Stimulated activated effector memory CD8-positive, alpha-beta T cell treated with anti-CD3 and anti-CD28 coated beads, Interleukin-12 subunit alpha, Interleukin-12 subunit beta, amount 100 ng/mL, for 72 hours (primary cell): Measurements from ENCODE around the gene MRAP2.
A peak's percentile ranks its signal among the peaks of the same experiment; 100 is the strongest.

Experiments used
- ATAC-seq: fragments of 150-1000 bp; cut with Tn5 transposase; 2 replicates; pipeline ENCODE4 v1.10.0; 2021
- DNase-seq, 2 donors: peaks; one replicate each; pipeline ENCODE4 v3.0.0; 2021 to 2022; ENCODE audit warnings: low spot score in 2 of 2
- H3K27ac Mint-ChIP-seq: one replicate; pipeline ENCODE4 v1.8.0; 2022; ENCODE audit warnings: mild to moderate bottlenecking, mixed read lengths
- H3K36me3 Mint-ChIP-seq: one replicate; pipeline ENCODE4 v1.8.0; 2022; ENCODE audit warnings: mild to moderate bottlenecking, mixed read lengths
- H3K4me1 Mint-ChIP-seq: one replicate; pipeline ENCODE4 v1.8.0; 2022; ENCODE audit warnings: mixed read lengths
- H3K4me3 Mint-ChIP-seq: one replicate; pipeline ENCODE4 v1.8.0; 2022; ENCODE audit warnings: mild to moderate bottlenecking, mixed read lengths
- H3K9me3 Mint-ChIP-seq: one replicate; pipeline ENCODE4 v1.8.0; 2022; ENCODE audit warnings: mixed read lengths

MRAP2 gene

GRCh38 chr6:84033523-84034451 lies at the start of gene MRAP2:
Gene MRAP2 (plus strand): TSS chr6:84033772. CDS start chr6:84055319, 21,547 bp downstream.
- no peaks in the 10 kb centered on the region for H3K36me3 Mint-ChIP-seq
- no peak within 1 kb of the TSS for H3K27ac Mint-ChIP-seq
- no peak for DNase-seq
- H3K4me3 Mint-ChIP-seq, result no peak within 1 kb of the TSS
- no peaks in the 10 kb centered on the region for H3K9me3 Mint-ChIP-seq
- ATAC-seq, result peak; percentile 29
- H3K4me1 Mint-ChIP-seq, result no peaks in the 10 kb centered on the region

- Mint-ChIP-seq H3K4me3 (no peak overlapping the region), H3K4me1 (no peaks in the 10 kb centered on the region), H3K9me3 (peaks cover 2% of the 10 kb centered on the region), H3K36me3 (no peaks in the 10 kb centered on the region), H3K27ac (no peak overlapping the region)
- no peak for ATAC-seq
- DNase-seq, result no peak
These were observed 49.2 kb upstream of the MRAP2 start for GRCh38 chr6:83984411-83984810.

- no peak overlapping the region for H3K4me3 Mint-ChIP-seq
- no peak for ATAC-seq
- no peak overlapping the region for H3K27ac Mint-ChIP-seq
- no peak for DNase-seq
- H3K9me3 Mint-ChIP-seq, result no peaks in the 10 kb centered on the region
- H3K4me1 Mint-ChIP-seq, result no peaks in the 10 kb centered on the region
- no peaks in the 10 kb centered on the region for H3K36me3 Mint-ChIP-seq
These were observed 48.3 kb upstream of the MRAP2 start for GRCh38 chr6:83985308-83985713.

GRCh38 chr6:83985715-83986114 lies 47.9 kb upstream of the MRAP2 start:
- no peak for ATAC-seq

GRCh38 chr6:83998021-83998584 lies 35.5 kb upstream of the MRAP2 start:
- ATAC-seq, result no peak
- no peaks in the 10 kb centered on the region for H3K36me3 Mint-ChIP-seq
- no peak overlapping the region for H3K27ac Mint-ChIP-seq
- DNase-seq, result no peak
- no peak overlapping the region for H3K4me3 Mint-ChIP-seq
- H3K4me1 Mint-ChIP-seq, result no peaks in the 10 kb centered on the region
- peaks cover 6% of the 10 kb centered on the region for H3K9me3 Mint-ChIP-seq

More at GRCh38 chr6:83985715-83986114, 47.9 kb upstream of the MRAP2 start:
- Mint-ChIP-seq H3K4me3 (no peak overlapping the region), H3K27ac (no peak overlapping the region), H3K4me1 (no peaks in the 10 kb centered on the region), H3K36me3 (no peaks in the 10 kb centered on the region), H3K9me3 (no peaks in the 10 kb centered on the region)
- DNase-seq, result no peak

GRCh38 chr6:84001119-84001518 lies 32.5 kb upstream of the MRAP2 start:
- Mint-ChIP-seq H3K4me1 (no peaks in the 10 kb centered on the region), H3K27ac (no peak overlapping the region), H3K9me3 (peaks cover 3% of the 10 kb centered on the region), H3K36me3 (no peaks in the 10 kb centered on the region), H3K4me3 (no peak overlapping the region)
- no peak for DNase-seq
- no peak for ATAC-seq

- H3K4me1 Mint-ChIP-seq, result no peaks in the 10 kb centered on the region
- ATAC-seq (no peak), DNase-seq (no peak)
- peaks cover 1% of the 10 kb centered on the region for H3K9me3 Mint-ChIP-seq
- no peaks in the 10 kb centered on the region for H3K36me3 Mint-ChIP-seq
- no peak overlapping the region for H3K27ac Mint-ChIP-seq
- H3K4me3 Mint-ChIP-seq, result no peak overlapping the region
These were observed 31.3 kb upstream of the MRAP2 start for GRCh38 chr6:84002226-84002625.

GRCh38 chr6:84003131-84003530 lies 30.4 kb upstream of the MRAP2 start:
- Mint-ChIP-seq H3K36me3 (no peaks in the 10 kb centered on the region), H3K27ac (no peak overlapping the region), H3K4me3 (no peak overlapping the region), H3K4me1 (no peaks in the 10 kb centered on the region), H3K9me3 (no peaks in the 10 kb centered on the region)
- ATAC-seq (no peak), DNase-seq (no peak)

GRCh38 chr6:84003654-84004053 lies 29.9 kb upstream of the MRAP2 start:
- no peaks in the 10 kb centered on the region for H3K4me1 Mint-ChIP-seq
- no peak overlapping the region for H3K27ac Mint-ChIP-seq
- no peaks in the 10 kb centered on the region for H3K36me3 Mint-ChIP-seq
- DNase-seq (no peak), ATAC-seq (no peak)
- no peaks in the 10 kb centered on the region for H3K9me3 Mint-ChIP-seq
- H3K4me3 Mint-ChIP-seq, result no peak overlapping the region

GRCh38 chr6:84007871-84008270 lies 25.7 kb upstream of the MRAP2 start:
- H3K36me3 Mint-ChIP-seq, result no peaks in the 10 kb centered on the region
- H3K27ac Mint-ChIP-seq, result no peak overlapping the region
- no peak for DNase-seq
- ATAC-seq, result no peak
- no peak overlapping the region for H3K4me3 Mint-ChIP-seq
- no peaks in the 10 kb centered on the region for H3K4me1 Mint-ChIP-seq
- H3K9me3 Mint-ChIP-seq, result no peaks in the 10 kb centered on the region

GRCh38 chr6:84013354-84013753 lies 20.2 kb upstream of the MRAP2 start:
- no peak for ATAC-seq
- H3K36me3 Mint-ChIP-seq, result no peaks in the 10 kb centered on the region

GRCh38 chr6:84013931-84014330 lies 19.6 kb upstream of the MRAP2 start:
- no peak overlapping the region for H3K4me3 Mint-ChIP-seq
- H3K27ac Mint-ChIP-seq, result no peak overlapping the region
- H3K9me3 Mint-ChIP-seq, result no peaks in the 10 kb centered on the region
- ATAC-seq, result no peak
- DNase-seq, result no peak
- H3K36me3 Mint-ChIP-seq, result no peaks in the 10 kb centered on the region
- H3K4me1 Mint-ChIP-seq, result no peaks in the 10 kb centered on the region

More at GRCh38 chr6:84013354-84013753, 20.2 kb upstream of the MRAP2 start:
- H3K9me3 Mint-ChIP-seq, result no peaks in the 10 kb centered on the region
- no peak overlapping the region for H3K27ac Mint-ChIP-seq
- no peak overlapping the region for H3K4me3 Mint-ChIP-seq
- DNase-seq, result no peak
- no peaks in the 10 kb centered on the region for H3K4me1 Mint-ChIP-seq

GRCh38 chr6:84016029-84016428 lies 17.5 kb upstream of the MRAP2 start:
- no peaks in the 10 kb centered on the region for H3K9me3 Mint-ChIP-seq
- DNase-seq, result no peak

GRCh38 chr6:84017709-84018452 lies 15.7 kb upstream of the MRAP2 start:
- Mint-ChIP-seq H3K36me3 (no peaks in the 10 kb centered on the region), H3K4me3 (no peak overlapping the region), H3K9me3 (no peaks in the 10 kb centered on the region), H3K4me1 (no peaks in the 10 kb centered on the region), H3K27ac (no peak overlapping the region)
- DNase-seq, result no peak
- peak; percentile 62 for ATAC-seq

More at GRCh38 chr6:84016029-84016428, 17.5 kb upstream of the MRAP2 start:
- no peak overlapping the region for H3K4me3 Mint-ChIP-seq
- no peak overlapping the region for H3K27ac Mint-ChIP-seq
- no peaks in the 10 kb centered on the region for H3K36me3 Mint-ChIP-seq
- ATAC-seq, result no peak
- H3K4me1 Mint-ChIP-seq, result no peaks in the 10 kb centered on the region

- H3K4me1 Mint-ChIP-seq, result no peaks in the 10 kb centered on the region
- ATAC-seq (no peak), DNase-seq (no peak)
- H3K4me3 Mint-ChIP-seq, result no peak overlapping the region
- no peak overlapping the region for H3K27ac Mint-ChIP-seq
- no peaks in the 10 kb centered on the region for H3K36me3 Mint-ChIP-seq
- no peaks in the 10 kb centered on the region for H3K9me3 Mint-ChIP-seq
These were observed 15.0 kb upstream of the MRAP2 start for GRCh38 chr6:84018453-84019061.
